T-helper 2 cell (primary cell): ENCODE results near the gene PLXND1.
"Not testable (repeated sequence)": the region's sequence is repeated elsewhere in the genome, so short reads cannot be mapped to it uniquely, and the experiment has no call there.

Source experiments
- DNase-seq, 5 experiments: peaks; one replicate each; pipeline versions ENCODE4 v3.0.0 to v3.0.0-alpha.2; 2012 to 2022

Gene PLXND1

GRCh38 chr3:129560911-129561594, 45.4 kb downstream of the PLXND1 start:
- DNase-seq: no peak

GRCh38 chr3:129560269-129560787, 46.1 kb downstream of the PLXND1 start:
- no peak for DNase-seq

DNA sequence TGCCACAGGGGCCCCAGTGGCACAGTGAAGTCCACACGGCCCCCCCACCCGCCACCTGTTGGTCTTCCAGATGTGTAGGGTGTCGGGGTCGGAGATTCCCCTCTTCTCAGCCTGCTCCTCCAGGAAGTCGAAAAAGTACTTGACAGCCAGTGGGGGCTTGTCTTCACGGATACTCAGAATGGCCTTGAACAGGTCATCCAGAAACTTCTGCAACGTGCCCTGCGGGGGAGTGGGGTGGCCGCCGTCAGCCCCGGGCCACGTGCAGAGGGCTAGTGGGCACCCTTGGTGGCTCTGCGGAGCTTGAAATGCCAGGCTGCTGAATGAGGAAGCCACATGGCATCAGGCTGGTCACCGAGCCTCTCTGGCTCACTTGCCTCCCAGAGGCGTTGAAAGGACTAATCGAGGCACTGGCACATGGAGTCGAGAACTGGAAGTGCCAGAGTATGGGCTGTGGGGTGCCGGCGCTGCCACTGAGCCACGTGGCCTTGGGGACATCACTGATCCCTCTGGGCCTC, 46.9 kb downstream of the PLXND1 start:
- no peak for DNase-seq

DNA sequence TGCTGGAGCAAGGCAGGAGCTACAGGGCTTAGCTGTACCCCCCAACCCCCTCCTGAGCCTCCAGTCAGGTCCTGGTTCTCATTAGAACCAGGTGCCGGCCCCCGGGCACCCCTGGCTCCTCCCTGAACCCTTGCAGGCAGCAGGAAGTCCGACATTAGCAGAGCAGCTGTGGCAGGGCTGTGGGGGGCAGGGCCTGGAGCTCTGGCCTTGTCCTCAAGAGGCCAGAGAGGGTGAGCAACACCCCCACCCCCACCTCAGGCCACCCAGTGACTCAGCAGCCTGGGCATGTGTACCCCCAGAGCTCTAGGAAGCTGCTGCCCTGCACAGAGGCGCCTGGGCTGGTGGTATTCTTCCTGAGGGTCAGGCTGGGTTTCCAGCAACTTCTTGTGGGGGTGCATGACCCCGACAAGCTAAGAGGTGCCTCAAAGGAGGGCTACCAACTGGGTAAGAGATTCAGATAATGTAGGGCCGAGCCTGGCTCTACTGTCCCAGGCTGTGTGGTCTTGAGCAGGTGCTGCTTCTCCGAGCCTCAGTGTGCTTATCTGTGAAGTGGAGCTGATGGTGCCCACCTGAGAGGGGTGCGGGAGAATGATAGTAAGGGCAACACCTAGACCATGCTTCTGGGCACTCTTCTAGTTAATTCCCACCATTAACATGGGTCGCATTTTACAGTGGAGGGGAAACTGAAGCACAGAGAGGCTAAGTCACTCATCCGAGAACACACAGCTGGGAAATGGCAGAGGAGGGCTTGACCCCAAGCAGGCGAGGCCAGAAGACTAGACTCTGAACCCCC, 47.5 kb downstream of the PLXND1 start:
- DNase-seq: no peak

- peak in 1 of 5 experiments; percentile 59 for DNase-seq
Measured at GRCh38 chr3:129558081-129558771, 48.2 kb downstream of the PLXND1 start.

- DNase-seq: no peak
Measured at GRCh38 chr3:129557548-129557894, 49.0 kb downstream of the PLXND1 start.

DNA sequence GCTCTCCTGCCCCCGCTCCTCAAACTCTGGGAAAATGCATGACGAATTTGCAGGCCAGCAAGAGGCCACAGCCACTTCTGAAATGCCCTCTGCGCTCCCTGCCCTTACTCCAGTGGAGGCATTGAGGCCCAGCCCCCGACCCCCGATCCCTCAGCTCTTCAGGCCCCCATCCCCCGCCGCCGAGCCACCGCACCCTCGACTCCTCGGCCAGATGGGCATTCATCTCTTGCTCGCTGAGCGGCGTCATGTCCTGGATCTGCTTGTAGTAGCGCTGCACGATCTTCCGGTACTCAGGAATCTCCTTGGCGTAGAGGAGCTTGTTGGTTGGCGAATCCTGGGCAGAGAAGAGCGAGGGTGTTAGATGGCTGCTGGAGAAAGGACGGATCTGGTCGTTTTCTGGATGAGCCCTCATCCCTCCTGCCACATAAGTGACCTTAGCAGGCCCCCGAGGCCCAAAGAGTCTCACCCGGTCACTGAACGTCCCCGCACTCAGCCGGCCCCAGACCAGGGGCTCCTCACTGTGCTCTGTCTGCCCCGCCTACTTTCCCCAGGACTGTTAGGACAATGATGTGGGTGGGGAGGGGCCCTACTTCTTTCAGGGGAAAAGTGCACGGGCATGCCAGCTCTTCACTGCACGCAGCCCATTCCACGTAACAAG, 49.5 kb downstream of the PLXND1 start:
- DNase-seq: no peak

GRCh38 chr3:129556358-129556695, 50.1 kb downstream of the PLXND1 start:
- DNase-seq: no peak

DNA sequence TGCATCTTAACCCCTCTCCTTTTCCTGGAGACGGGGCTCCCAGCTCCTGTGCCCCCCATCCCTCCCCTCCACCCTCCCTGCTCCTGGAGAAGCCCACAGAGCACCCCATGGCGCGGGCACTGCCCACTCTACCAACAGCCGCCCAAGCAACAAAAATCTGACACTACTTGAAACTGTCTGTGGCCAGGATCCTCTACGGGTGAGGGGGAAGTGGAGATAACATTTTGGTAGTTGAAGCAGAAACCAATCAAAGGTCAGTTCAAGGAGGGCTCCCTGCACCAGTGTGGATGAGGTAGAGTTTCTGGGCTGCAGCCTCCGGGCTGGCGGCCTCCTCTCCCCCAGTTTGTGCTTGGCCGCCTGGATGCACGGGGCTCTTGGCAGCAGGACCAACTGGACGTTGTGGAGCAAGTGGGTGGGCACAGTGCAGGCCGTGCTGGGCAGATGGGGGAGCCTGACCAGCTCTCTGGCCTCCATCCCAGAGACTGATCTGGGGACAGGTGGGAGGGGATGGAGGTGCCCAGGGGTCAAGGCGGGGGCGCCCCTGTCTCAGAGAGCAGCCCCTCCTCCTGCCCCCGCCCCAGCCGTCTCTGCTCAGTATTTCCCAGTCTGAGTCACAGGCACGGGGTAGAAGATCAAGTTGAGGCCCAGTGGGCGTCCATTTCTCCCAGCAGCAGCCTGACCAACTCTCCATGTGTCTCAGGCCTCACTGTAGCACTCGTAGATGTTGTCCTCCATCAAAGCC, 50.7 kb downstream of the PLXND1 start:
- no peak for DNase-seq

DNA sequence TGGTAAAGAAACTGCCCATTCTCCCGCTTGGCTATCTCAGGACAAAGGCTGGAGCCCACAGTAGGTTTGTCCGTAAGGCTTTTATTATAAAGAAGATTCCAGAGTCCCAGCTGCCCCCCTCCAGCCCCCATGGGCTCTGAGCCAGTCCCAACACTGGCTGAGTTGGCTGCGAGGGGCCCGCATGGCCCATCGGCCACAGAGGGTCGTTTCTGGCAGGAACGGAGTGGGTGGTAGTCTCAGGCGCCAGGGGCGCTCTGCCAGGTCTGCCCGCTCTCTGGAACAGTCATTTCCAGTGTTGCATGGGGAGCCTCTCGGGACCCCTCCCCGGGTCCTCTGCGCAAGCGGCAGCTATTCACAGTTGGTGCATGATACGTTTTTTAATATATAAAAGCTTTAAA, 51.3 kb downstream of the PLXND1 start:
- DNase-seq: no peak

- no peak for DNase-seq
Measured at GRCh38 chr3:129554356-129555152, 51.9 kb downstream of the PLXND1 start.

DNA sequence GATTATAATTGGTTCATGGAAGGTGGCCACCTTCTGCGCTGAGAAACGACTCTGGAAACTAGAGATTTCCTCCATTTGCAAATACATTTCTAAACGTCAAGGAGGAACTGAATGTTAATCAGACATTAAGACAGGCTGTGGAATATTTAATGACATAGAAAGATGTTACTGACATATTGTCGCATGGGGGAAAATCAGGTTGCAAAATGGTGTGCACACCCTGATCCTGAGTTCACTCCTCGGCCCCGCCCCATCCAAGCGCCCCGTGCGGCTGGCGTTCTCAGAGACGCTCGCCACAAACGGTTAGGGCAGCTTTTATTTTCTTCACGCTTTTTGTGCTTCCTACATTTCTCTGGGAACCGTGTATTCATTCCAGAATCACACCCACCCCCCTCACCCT, 52.8 kb downstream of the PLXND1 start:
- DNase-seq: peak in 1 of 5 experiments; percentile 30

- no peak for DNase-seq
Measured at GRCh38 chr3:129553171-129553570, 53.3 kb downstream of the PLXND1 start.

DNA sequence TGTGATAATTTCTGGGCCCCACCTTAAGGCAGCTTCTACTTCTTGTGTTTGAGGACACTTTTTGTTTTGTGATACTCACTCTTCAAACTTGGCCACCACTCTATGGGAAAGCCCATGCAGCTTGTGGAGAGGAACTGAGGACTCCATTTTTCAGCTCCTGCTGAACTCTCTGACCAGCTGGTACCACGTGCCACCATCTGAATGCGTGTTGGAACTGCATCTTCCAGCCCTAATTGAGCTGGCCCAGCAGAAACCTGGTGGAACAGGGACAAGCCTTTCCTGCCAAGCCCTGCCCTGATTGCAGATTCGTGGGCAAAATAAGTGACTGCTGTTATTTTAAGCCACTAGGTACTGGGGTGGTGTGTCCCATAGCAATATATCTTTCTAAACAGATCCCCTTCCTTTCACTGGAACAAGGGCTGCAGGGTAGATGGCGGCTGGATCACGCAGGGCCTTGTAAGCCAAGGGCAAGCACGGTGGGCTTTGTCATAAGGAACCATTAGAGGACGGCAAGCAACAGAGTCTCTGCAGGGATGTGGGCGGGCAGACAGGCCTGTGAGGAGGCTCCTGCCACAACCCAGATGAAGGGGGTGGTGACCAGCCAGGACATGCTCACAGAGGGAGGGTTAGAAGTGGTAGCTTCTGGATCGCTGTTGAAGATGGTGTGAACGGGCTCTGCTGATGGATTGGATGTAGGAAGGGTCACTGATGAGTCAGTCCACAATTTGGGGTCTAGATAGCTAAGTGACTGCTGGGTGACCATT, 54.0 kb downstream of the PLXND1 start:
- DNase-seq: no peak

DNA sequence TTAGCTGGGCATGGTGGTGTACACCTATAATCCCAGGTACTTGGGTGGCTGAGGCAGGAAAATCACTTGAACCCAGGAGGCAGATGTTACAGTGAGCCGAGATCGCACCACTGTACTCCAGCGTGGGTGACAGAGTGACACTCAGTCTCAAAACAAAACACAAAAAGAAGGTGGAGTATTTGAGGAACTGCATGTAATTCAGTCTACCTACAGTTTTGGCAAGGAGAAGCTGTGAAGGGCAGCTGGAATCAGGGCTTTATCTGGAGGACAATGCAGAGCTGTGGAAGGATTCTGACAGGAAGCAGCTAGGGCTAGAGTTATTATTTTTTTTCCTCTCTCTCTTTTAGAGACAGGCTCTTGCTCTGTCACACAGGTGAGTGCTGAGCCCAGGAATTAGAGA, 56.7 kb downstream of the PLXND1 start:
- DNase-seq: no peak

DNA sequence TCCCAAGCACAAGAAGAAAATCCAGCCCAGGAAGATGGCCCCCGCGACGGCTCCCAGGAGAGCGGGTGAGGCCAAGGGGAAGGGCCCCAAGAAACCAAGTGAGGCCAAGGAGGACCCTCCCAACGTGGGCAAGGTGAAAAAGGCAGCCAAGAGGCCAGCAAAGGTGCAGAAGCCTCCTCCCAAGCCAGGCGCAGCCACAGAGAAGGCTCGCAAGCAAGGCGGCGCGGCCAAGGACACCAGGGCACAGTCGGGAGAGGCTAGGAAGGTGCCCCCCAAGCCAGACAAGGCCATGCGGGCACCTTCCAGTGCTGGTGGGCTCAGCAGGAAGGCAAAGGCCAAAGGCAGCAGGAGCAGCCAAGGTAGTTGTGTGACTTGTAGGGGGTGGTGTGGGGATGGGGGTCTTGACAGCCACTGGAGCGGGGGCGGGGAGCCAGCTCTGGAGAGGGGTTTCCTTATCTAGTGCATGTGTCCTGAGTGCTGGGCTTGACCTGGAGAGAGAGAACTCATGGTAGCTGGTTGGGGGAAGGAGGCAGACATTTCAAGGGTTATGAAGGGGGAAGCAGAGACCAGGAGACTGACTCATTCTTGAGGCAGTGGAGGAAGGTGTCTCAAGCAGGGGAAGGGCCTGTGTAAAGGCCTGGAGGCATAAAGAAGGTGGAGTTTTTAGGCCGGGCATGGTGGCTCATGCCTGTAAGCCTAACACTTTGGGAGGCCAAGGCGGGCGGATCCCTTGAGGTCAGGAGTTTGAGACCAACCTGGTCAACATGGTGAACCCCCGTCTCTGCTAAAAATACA, 57.3 kb downstream of the PLXND1 start:
- DNase-seq: no peak

DNA sequence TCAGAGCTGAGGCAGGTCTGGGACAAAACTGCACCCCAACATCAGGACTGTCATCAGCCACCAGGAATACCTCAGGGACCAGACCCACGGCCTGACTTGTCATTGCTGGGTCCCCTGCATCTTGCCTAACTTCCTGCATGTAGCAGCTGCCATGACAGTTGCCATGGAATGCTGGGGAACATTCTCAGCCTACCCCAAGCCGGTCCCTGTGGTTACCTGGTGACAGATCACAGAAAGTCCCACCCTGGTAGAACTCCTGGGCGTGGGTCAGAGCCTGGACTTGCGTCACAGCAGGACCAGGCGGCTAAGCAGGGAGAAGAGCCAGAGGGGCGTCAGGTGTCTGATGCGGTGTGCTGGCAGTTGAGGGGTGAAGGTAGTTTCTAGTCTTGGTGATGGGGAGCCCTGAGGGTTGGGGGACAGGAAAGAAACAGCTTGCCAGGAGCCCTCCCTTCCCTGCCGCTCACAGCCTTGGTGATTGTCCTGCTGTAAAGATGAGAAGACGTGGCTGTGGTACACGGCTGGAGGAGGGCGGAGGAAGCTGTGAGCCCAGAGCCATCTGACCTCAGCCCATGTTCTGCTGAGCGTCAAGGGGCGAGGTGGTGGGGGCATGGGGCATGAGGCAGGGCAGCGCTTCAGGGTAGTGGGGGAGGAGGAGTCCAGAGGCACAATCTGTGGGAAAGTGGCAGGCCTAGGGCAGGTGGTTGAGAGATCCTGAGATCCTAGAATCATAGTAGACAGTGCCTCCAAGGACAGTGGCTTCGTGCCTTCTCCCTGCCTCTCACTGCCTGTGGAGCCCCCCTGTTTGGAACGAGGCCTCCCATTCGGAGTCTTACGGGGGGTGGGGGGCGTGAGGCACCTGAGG, 58.1 kb downstream of the PLXND1 start:
- no peak for DNase-seq

GRCh38 chr3:129547241-129547640, 59.2 kb downstream of the PLXND1 start:
- DNase-seq: no peak

- DNase-seq: not testable (repeated sequence)
Measured at GRCh38 chr3:129545951-129546350, 60.5 kb downstream of the PLXND1 start.
